HG02763 (cell line): ENCODE results near the gene LHFPL2.
"Not testable (repeated sequence)": the region's sequence is repeated elsewhere in the genome, so short reads cannot be mapped to it uniquely, and the experiment has no call there.

ENCODE experiments used
- ATAC-seq: cut with Tn5 transposase; IDR thresholded peaks from one replicate; pipeline ENCODE4 v1.9.1; 2021; ENCODE audit warnings: mild to moderate bottlenecking, moderate library complexity; ENCODE audit not compliant: unreplicated experiment

The LHFPL2 gene, protein sequence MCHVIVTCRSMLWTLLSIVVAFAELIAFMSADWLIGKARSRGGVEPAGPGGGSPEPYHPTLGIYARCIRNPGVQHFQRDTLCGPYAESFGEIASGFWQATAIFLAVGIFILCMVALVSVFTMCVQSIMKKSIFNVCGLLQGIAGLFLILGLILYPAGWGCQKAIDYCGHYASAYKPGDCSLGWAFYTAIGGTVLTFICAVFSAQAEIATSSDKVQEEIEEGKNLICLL

DNA sequence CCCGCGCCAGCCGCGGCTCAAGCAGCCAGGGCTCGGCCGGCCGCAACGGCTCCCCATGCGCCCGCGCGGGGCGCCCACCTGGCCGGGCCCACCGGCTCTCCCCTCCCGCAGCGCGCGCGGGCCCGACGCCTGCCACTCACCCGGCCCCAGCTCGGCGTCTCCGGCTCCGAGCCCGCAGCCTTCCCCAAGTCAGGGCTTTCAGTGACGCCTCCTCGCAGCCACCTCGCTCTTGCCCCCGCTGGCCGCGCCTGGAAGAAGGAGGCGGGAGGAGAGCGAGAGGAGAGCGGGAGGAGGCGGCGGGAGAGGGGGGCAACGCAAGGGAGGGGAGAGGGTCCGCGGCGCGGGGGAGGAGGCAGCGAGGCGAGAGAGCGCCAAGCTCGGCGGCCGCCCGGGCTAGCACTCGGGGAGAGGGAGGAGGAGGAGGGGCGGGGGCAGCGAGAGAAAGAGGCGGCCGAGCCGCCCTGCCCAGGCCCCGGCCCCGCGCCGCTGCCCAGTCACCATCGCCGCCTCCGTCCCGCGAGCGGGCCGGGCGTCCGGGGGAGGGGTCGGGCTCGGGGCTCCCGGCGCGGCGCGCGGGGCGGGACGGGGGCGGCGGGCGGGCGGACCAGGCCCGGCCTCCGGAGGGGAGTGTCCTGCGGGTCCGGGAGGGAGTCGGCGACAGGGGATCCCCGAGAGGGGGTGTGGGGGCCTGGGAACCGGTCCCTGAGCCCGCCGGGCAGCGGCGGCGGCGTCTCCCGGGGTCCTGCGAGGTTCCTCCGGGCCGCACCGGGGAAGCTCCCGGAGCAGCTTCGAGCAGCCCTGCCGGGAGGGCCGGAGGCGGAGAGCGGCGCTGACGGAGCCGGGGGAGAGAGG is at the start of gene LHFPL2:
TSS of gene LHFPL2 (minus strand) at position 414 of the 852 bp plus-strand sequence. CDS start 138,559 bp downstream, outside the sequence.
- ATAC-seq: peak; percentile 47

DNA sequence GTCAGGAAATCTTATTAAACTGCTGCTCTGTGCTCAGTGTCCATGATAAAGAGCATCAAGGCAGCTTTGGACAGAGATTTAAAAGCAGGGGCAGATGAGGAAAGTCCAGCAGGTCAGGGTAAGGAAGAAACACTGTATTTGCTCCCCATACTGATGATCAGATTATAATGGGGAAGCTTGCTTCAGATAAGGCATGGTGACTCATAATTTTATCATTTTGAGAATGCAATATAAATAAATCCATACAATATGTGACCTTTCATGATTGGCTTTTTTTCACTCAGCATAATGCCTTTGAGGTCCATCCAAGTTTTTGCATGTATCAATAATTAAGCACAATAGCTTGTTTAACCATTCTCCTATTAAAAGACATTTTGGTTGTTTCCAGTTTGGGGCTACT is 48.1 kb upstream of the LHFPL2 start:
- ATAC-seq: no peak

DNA sequence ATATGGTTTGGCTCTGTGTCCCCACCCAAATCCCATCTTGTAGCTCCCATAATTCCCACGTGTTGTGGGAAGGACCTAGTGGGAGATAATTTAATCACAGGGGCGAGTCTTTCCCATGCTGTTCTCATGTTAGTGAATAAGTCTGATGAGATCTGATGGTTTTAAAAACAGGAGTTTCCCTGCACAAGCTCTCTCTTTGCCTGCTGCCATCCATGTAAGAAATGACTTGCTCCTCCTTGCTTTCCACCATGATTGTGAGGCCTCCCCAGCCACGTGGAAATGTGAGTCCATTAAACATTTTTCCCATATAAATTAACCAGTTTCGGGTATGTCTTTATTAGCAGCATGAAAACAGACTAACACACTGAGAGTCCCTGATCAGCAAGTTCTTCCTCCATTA is 47.5 kb upstream of the LHFPL2 start:
- ATAC-seq: not testable (repeated sequence)

DNA sequence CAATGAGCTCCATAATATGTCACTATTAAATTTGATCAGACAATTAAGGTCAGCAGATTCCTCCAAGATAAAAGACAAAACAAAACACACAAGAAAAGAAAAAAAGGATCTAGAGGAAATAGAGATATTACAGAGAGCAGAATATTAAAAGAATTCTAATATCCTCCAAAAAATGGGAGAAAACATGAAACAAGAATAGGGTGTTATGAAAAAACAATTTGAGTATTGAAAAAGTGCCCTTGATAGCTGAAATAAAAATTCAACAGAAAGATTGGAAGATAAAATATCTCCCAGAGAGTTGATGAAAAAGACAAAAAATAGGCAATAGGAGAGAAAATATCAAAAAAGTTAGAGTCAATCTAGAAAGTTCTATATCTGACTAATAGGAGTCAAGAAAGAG is 44.8 kb upstream of the LHFPL2 start:
- no peak for ATAC-seq

DNA sequence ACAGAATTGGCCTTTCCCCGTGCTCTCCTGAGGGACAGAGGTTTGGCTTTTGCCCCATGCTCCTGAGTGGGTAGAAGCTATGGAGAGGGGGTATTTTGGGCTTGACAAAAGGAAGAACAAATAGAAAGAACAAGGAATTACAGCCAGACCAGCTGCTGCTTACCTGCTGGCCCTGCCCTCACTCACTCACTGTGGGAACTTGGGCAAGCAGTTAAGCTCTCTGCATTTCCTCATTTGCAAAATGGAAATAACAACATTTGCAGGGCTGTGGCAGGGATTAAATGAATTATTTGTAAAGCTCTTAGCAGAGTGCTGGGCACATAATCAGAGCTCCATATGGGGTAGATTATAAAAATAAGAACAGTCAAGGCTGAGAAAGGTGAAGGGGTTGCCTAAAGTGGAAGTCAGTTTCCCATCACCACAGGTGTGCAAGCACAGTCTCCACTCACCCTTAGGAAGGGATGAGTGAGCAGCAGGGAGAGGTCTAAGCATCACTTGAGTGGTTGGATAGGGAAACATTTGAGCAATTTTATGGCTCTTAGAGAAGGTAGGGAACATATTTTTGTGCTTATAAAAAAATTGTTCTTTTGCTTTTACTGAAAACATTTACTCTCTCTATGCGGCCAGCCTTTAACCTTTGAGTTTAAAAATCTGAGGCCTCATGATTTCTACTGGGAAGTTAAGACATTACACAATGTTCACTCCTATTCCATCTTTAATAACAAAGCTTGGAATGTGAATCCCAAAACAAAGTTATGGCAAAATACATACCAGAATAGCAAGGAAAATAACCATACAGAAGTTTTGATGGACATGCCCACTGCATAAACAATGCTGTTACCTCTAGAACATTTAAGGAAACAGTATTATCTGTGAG is 42.8 kb upstream of the LHFPL2 start:
- ATAC-seq: no peak

DNA sequence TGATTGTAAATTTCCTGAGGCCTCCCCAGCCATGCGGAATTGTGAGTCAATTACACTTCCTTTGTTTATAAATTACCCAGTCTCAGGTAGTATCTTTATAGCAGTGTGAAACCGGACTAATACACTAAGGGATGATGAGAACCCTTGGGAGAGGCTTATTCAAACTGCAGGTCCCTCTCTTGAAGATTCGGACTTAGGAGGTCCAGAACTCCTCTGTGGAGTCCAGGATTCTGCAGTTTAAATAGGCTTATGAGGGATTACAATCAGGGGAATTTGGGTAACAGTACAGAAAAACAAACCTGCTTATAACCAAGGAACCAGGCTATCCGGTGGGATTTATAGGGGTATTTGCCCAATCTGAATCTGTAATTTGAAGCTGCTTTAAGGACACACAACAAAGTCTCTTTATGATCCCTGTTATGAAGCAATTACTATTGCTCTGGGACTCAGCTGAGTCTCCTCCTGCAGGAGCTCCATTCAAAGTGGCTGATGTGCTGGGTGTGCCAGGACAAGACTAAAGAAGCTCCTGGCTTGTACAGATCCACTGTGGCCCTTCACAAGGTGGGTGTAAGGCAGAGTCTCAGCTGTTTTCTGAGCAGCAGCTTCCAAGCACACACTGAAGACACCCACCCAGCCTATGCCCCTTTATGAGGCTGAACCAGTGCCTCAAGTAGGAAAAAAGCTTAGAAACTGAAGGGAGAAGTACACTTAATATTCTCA is 41.8 kb upstream of the LHFPL2 start:
- ATAC-seq: no peak

DNA sequence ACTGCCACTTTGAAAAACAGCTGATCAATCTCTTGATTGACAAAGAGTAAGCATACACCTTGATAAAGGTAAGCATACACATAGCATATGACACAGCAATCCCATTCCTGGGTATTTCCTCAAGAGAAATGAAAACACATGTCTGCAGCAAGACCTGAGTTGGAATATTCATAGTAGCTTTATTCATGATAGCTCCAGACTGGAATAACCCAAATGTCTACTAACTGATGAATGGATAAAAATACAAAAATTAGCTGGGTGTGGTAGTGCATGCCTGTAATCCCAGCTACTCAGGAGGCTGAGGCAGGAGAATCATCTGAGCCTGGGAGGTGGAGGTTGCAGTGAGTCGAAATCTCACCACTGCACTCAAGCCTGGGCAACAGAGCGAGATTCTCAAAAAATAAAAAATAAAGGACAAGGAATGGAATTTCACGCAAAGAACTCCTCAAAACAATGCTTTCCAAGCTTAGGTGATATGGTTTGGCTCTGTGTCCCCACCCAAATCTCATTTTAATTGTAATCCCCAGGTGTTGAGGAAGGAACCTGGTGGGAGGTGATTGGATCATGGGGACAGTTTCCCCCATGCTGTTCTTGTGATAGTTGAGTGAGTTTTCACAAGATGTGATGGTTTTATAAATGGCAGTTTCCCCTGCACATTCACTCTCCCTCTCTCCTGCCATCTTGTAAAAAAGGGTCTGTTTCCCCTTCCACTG is 41.1 kb upstream of the LHFPL2 start:
- ATAC-seq: no peak

DNA sequence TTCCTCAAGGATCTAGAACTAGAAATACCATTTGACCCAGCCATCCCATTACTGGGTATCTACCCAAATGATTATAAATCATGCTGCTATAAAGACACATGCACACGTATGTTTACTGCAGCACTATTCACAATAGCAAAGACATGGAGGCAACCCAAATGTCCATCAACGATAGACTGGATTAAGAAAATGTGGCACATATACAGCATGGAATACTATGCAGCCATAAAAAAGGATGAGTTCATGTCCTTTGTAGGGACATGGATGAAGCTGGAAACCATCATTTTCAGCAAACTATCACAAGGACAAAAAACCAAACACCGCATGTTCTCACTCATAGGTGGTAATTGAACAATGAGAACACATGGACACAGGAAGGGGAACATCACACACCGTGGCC is 38.9 kb upstream of the LHFPL2 start:
- ATAC-seq: not testable (repeated sequence)

DNA sequence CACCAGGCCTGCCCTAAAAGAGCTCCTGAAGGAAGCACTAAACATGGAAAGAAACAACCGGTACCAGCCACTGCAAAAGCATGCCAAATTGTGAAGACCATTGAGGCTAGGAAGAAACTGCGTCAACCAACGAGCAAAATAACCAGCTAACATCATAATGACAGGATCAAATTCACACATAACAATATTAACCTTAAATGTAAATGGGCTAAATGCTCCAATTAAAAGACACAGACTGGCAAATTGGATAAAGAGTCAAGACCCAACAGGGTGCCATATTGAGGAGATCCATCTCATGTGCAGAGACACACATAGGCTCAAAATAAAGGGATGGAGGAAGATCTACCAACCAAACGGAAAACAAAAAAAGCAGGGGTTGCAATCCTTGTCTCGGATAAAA is 35.3 kb upstream of the LHFPL2 start:
- not testable (repeated sequence) for ATAC-seq

DNA sequence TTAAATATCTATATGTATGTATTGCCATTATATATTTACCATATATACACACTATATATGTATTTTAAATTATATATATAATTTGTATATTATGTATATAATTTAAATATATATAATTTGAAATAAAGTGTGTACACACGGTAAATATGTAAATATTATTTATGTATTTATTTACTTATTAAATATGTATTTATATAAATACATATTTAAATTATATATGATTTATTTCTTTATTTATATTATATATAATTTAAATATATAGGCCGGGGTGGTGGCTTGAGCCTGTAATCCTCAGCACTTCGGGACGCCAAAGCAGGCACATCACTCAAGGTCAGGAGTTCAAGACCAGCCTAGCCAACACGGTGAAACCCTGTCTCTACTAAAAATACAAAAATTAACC is 31.3 kb upstream of the LHFPL2 start:
- ATAC-seq: no peak

DNA sequence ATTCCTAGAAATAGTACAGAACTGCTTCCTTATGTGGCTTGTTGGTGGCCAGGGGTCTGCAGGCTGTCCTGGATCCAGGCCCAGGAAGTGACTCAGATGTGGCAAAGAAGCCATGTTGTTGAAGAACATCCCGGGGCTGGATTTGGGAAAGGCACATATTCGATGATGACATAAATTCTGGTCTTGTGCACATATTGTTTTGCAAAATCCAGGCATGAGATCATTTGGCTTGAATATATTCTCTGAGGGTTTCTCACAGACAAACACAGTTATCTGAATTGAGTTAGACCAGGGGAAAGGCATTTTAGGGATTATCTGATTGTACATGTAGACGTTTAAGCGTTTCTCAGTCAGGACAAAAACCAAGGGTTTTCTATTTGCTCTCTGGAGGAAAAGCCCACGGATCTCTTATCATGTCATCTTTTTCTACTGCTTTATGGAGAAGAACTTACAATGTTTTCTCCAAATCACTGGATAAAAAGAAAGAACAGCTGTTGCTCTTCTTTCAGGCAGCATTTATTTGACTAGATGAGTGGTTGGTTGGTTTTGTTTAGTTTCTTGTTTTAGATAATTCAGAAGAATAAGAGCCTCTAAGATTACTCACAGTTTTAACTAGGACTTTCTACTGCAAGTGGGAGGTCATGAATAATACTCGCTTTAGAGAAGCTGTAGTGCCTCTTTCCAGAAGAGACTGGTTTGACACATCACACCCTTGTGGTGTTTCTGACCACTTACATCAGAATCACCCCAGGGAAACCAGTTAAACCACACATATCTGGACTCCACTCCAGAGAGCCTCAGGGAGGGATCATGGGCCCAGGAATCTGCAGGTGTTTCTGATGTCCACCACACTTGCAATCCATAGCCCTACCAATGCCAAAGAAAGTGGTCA is 29.5 kb upstream of the LHFPL2 start:
- ATAC-seq: peak; percentile 57

DNA sequence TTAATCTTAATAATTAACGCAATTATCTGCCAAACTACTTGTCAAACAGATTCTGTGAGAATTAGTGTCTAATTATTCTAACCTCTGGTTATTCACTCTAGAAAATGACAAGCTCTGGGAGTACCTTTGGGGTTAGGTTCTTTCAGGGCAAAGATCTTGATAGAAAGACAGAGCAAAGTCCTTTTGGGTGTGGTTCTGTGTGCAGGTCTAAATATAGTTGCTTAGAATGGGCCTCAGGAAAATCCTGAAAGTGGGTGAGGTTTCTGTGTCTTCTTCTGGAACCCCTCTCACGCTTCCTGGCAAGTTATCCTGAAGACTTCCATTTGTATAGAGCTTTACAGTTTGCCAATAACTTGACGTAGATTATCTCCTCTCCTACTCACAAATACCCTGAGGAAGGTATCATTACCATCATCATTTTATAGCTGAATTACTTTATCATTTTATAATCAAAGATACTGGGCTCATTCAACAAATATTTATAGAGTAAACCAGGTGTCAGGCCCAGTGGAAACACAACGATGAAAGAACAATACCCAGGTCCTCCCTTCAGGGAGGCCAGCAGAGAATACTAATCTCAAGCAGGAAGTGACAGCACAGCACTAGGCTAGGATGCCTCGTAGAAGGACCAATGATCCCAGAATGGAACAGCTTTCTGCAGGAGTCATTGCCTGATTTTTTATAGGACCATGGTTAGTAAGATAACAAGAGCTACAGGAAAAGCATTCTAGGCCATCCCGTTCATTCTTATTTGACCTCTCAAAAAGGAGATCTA is 27.6 kb upstream of the LHFPL2 start:
- ATAC-seq: no peak

DNA sequence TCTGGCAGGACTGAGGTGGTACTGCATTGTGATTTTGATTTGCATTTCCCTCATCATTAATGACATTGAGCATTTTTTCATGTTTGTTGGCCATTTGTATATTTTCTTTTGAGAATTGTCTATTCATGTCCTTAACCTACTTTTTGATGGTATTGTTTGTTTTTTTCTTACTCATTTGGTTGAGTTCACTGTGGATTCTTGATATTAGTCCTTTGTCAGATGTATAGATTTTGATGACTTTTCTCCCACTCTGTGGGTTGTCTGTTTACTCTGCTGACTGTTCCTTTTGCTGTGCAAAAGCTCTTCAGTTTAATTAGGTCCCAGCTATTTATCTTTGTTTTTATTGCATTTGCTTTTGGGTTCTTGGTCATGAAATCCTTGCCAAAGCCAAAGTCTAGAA is 25.3 kb upstream of the LHFPL2 start:
- not testable (repeated sequence) for ATAC-seq

DNA sequence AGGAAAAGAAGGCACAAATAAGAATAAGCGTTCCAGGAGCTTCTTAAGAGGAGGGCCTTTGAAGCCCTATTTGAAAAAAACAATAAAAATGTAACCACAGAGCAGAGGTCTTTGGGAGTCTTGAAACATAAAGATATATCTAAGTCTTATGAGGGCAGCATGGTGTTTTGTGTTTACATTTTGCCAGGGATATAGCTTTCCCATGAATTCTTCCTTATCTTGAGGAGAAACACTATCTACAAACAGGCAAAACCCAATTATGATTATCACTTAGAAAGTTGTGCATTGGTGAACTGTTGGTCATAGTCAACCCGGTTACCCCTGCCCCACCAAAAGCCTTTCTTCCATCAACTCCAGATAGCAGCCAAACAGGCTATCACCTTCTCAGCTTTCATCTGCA is 23.6 kb upstream of the LHFPL2 start:
- ATAC-seq: no peak

DNA sequence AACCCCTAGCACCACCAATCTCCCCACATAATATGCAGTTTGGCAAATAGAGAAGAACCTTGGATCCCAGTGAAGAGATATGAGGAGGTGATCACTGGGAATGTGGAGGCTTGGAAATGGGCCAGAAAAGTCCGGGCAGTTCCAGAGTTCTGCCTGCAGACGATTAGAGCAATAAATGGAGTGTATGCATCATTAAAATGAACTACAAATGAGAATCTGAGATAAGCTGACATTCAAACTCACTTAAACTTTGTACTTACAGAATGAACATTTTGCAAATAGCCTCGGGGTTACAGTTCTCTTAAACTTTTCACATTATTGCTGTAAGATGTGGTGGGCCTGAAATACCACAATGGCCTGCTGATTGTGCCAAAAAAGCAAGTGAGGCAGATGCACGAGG is 23.0 kb upstream of the LHFPL2 start:
- no peak for ATAC-seq

DNA sequence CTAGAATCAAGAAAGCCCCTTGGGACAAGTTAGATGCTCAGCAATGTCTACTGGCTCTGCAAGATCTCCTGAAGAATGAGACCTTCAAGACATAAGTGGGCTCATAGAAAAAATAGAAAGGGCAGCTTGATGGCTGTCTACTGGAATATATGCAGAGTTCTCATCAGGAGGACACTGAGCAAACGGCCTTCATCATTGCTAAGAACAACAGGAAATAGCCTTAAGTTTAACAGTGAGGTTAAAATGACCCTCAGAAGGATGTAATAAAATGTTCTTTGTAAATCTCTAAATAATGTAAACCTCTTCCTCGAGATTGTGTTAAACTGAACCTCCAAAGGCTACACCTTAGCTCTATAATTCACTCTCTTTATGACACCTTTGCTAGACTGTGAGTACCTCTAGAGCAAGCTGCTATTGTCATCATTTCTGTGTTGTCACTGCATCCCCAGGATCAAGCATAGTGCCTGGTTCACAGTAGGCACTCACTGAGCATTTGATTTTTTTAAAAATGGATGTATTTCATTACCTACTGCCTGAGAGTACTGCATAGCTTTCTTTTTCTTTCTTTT is 22.2 kb upstream of the LHFPL2 start:
- no peak for ATAC-seq

DNA sequence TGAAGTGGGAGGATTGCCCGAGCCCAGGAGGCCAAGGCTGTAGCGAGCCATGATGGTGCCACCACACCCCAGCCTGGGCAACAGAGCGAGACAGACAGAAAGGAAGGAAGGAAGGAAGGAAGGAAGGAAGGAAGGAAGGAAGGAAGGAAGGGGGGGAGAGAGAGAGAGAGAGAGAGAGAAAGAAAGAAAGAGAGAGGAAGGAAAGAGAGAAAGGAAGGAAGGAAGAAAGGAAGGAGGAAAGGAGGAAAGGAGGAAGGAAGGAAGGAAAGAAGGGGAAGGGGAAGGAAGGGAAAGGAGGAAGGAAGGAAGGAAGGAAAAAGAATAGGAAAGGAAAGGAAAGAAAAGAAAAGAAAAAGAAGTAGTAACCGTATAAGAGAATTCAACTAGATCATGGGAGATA is 20.8 kb upstream of the LHFPL2 start:
- ATAC-seq: no peak

DNA sequence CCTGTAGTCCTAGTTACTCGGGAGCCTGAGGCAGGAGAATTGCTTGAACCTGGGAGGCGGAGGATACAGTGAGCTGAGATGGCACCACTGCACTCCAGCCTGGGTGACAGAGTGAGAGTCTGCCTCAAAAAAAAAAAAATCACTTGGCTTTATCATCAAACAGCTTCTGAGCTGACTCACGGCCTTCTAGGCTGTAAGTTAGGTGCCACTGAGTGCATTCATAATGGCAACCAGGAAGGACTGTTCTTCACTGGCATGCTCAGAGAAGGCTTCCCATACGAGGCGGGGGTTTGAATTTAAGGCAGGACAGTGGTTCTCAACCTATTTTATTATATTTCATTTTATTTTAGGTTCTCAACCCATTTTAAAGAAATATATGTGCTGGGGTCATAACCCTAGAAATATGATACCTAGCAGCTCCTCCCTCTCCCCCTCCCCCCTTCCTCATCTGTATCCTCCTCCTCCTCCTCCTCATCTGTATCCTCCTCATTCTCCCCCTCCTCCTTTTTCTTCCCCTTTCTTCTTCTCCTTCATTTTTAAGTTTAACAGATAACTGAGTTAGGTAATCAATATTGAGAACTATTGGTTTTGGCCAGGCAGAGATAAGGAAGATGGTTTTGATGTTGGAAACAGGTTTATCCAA is 19.0 kb upstream of the LHFPL2 start:
- ATAC-seq: no peak
